AG04450 (cell line): ENCODE results near the gene PITPNB. TPM values are rescaled to one million over a fixed set of nuclear protein-coding genes. Genes with fewer than 3 reads are reported as not detected.

ENCODE experiments used
- CTCF ChIA-PET: fragments of 300-600, 350-600 bp; formaldehyde crosslinking; extraction: SDS; loops from one replicate; lab custom pipeline; 2022; ENCODE audit warnings: antibody characterized with exemption, inconsistent platforms; lab: Charles Lee
- POLR2A ChIA-PET: fragments of 350-600 bp; formaldehyde crosslinking; extraction: SDS; loops from one replicate; lab custom pipeline; 2021; ENCODE audit warnings: antibody characterized with exemption, inconsistent platforms; lab: Yijun Ruan, JAX
- DNase-seq: peaks from one replicate; pipeline ENCODE4 v3.0.0-alpha.2; 2011; ENCODE audit warnings: low read depth, low spot score
- H3K27ac ChIP-seq: one replicate; pipeline ENCODE4 v1.5.1; 2012; ENCODE audit warnings: low read depth, low read length, control low read depth
- H3K27me3 ChIP-seq: one replicate; pipeline ENCODE4 v1.6.0; 2012; ENCODE audit warnings: low read length; ENCODE audit not compliant: control insufficient read depth, insufficient read depth
- H3K4me3 ChIP-seq: 2 replicates; pipeline ENCODE4 v1.5.1; 2011; ENCODE audit warnings: mild to moderate bottlenecking, low read depth, low read length, control low read depth
- H3K9me3 ChIP-seq: 2 replicates; pipeline ENCODE4 v1.5.1; 2012; ENCODE audit warnings: low read length; ENCODE audit not compliant: control insufficient read depth, insufficient read depth
- CTCF ChIP-seq: IDR thresholded peaks from 2 replicates; pipeline ENCODE4 v1.5.1; 2011; ENCODE audit warnings: low read depth, low read length, control low read depth, inconsistent platforms
- polyA plus RNA-seq: library from polyadenylated mRNA; depleted of rRNA; stranded (reverse); fragments of >200 nt; gene quantifications from 2 replicates; pipeline ENCODE4 v1.2.3, GENCODE V29; 2011

The PITPNB gene
- polyA plus RNA-seq, 1 experiment, result 119 TPM

DNA sequence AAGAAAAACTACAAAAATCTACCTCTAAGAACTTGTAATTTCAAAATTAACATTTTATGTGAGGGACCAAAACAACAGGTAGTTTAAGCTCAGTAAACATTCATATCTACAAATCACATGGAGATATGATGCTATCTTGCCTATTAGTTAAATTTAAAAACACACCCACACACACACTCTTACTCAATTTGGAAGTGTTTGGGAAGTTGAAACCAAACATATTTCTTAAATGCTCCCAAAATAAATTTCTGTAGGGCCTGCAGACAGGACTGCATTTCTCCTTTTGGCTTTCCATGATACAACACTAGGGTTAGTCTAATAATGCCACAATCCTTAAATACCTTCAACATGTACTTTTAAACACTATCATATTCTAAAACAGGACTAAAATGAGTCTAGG, 7.0 kb downstream of the PITPNB start:
- TF ChIP-seq CTCF, result no peak
- Histone ChIP-seq H3K27me3 (no peaks in the 10 kb centered on the region), H3K27ac (no peak overlapping the region), H3K9me3 (no peaks in the 10 kb centered on the region), H3K4me3 (no peak overlapping the region)
- ChIA-PET POLR2A (no interaction called here), CTCF (interaction anchor here (0.6 to 1.3 kb wide), 3 partner anchors 28 to 729 kb away, joined by 3 read pairs; no protein-coding TSS in a partner anchor)
- no peak for DNase-seq

GRCh38 chr22:27911330-27911729, 7.7 kb downstream of the PITPNB start:
- ChIA-PET CTCF (interaction anchor here (1.0 to 1.3 kb wide), 2 partner anchors 28 to 141 kb away, joined by 3 read pairs; no protein-coding TSS in a partner anchor), POLR2A (no interaction called here)
- no peak overlapping the region for H3K27ac ChIP-seq

GRCh38 chr22:27906241-27906640, 12.8 kb downstream of the PITPNB start:
- CTCF ChIA-PET, result interaction anchor here (1.2 to 1.4 kb wide), 2 partner anchors 14 to 19 kb away, joined by 4 to 6 read pairs; no protein-coding TSS in a partner anchor
- Histone ChIP-seq H3K9me3 (no peaks in the 10 kb centered on the region), H3K27ac (no peak overlapping the region), H3K27me3 (no peaks in the 10 kb centered on the region), H3K4me3 (no peak overlapping the region)
- TF ChIP-seq CTCF, result no peak
- DNase-seq, result no peak
- POLR2A ChIA-PET, result no interaction called here

More at GRCh38 chr22:27911330-27911729, 7.7 kb downstream of the PITPNB start:
- Histone ChIP-seq H3K9me3 (no peaks in the 10 kb centered on the region), H3K27me3 (no peaks in the 10 kb centered on the region), H3K4me3 (no peak overlapping the region)
- no peak for DNase-seq
- no peak for TF ChIP-seq CTCF

DNA sequence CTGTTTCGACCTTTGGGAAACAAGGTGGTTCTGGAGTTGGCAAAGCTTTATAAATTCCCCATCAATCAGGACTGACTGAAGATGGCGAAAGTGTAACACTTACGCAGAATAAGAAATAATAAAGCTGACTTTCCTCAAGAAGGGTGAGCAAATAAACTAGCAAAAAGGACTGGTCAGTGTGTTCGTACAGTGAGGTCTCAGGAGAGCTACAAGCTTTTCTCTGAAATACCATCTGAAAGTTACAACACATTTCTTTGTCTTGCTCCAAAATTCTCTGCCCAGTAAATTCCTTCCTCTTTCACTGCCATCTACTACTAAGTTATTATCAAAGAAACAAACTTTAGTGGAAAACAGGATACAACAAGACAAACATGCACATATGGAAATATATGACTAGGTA, 13.4 kb downstream of the PITPNB start:
- ChIA-PET POLR2A (no interaction called here), CTCF (interaction anchor here (1.2 to 1.4 kb wide), 2 partner anchors 14 to 18 kb away, joined by 4 to 6 read pairs; no protein-coding TSS in a partner anchor)

More for the DNA sequence above, 13.4 kb downstream of the PITPNB start:
- DNase-seq, result no peak
- Histone ChIP-seq H3K27ac (no peak overlapping the region), H3K9me3 (no peaks in the 10 kb centered on the region), H3K4me3 (no peak overlapping the region), H3K27me3 (no peaks in the 10 kb centered on the region)
- TF ChIP-seq CTCF, result no peak
